Activated CD4-positive, alpha-beta T cell treated with anti-CD3 and anti-CD28 coated beads, Interleukin-2, amount 10 ng/mL, durations not matched to agents 7 days and 5 days (primary cell): ENCODE data around the gene CCDC17. TPM values are rescaled to one million over a fixed set of nuclear protein-coding genes. Genes with fewer than 3 reads are reported as not detected.
A peak's percentile ranks its signal among the peaks of the same experiment; 100 is the strongest.

ENCODE experiments used
- CTCF ChIA-PET: fragments of 350-600 bp; sonication (Branson Sonifier 250); formaldehyde crosslinking; loops from one replicate; lab custom pipeline; 2021; ENCODE audit warnings: antibody characterized with exemption; lab: Charles Lee
- POLR2A ChIA-PET: fragments of 350-600 bp; sonication (Branson Sonifier 250); formaldehyde crosslinking; loops from one replicate; lab custom pipeline; 2021; ENCODE audit warnings: antibody characterized with exemption; lab: Charles Lee
- DNase-seq: peaks from one replicate; pipeline ENCODE4 v3.0.0-alpha.2; 2020
- H3K27ac Mint-ChIP-seq: one replicate; pipeline ENCODE4 v1.8.0; 2021; ENCODE audit warnings: mild to moderate bottlenecking, moderate library complexity, mixed read lengths
- H3K27me3 Mint-ChIP-seq: one replicate; pipeline ENCODE4 v1.8.0; 2021; ENCODE audit warnings: mixed read lengths
- H3K36me3 Mint-ChIP-seq: one replicate; pipeline ENCODE4 v1.8.0; 2021; ENCODE audit warnings: low read depth, mixed read lengths
- H3K4me1 Mint-ChIP-seq: one replicate; pipeline ENCODE4 v1.8.0; 2021; ENCODE audit warnings: mixed read lengths
- H3K4me3 Mint-ChIP-seq: one replicate; pipeline ENCODE4 v1.8.0; 2021; ENCODE audit warnings: mild to moderate bottlenecking, moderate library complexity, mixed read lengths
- H3K9me3 Mint-ChIP-seq: one replicate; pipeline ENCODE4 v1.8.0; 2021; ENCODE audit warnings: mixed read lengths
- total RNA-seq, 2 experiments: library from RNA; stranded (reverse); gene quantifications; one replicate each; pipeline ENCODE4 v1.2.3, GENCODE V29; 2021

The CCDC17 gene
- 1 to 10 TPM; 2.3 to 3.3 TPM for total RNA-seq

- H3K27ac Mint-ChIP-seq: peak within 1 kb of the TSS; percentile 36
- no peaks in the 10 kb centered on the region for H3K27me3 Mint-ChIP-seq
- H3K4me3 Mint-ChIP-seq: no peak within 1 kb of the TSS
- CTCF ChIA-PET: interaction anchor here (0.6 to 1.6 kb wide), 3 partner anchors 9 to 123 kb away, joined by 3 read pairs; no protein-coding TSS in a partner anchor
- H3K36me3 Mint-ChIP-seq: peaks cover 32% of the 10 kb centered on the region
- no peak for DNase-seq
- H3K4me1 Mint-ChIP-seq: no peaks in the 10 kb centered on the region
- no peaks in the 10 kb centered on the region for H3K9me3 Mint-ChIP-seq
- POLR2A ChIA-PET: no interaction called here
Measured at GRCh38 chr1:45623972-45624371, at the start of gene CCDC17. Gene CCDC17, minus strand, starts transcription at chr1:45624054. Its CDS starts 145 bp downstream, at chr1:45623909.

- DNase-seq: no peak
- POLR2A ChIA-PET: no interaction called here
Measured at GRCh38 chr1:45669859-45670655, 46.2 kb upstream of the CCDC17 start.

GRCh38 chr1:45669379-45669778 lies 45.5 kb upstream of the CCDC17 start:
- ChIA-PET CTCF (interaction anchor here (0.7 to 1.5 kb wide), 2 partner anchors 10 to 14 kb away, joined by 3 read pairs; no protein-coding TSS in a partner anchor), POLR2A (no interaction called here)
- no peak overlapping the region for H3K27ac Mint-ChIP-seq
- no peaks in the 10 kb centered on the region for H3K27me3 Mint-ChIP-seq
- DNase-seq: no peak
- H3K9me3 Mint-ChIP-seq: no peaks in the 10 kb centered on the region
- H3K36me3 Mint-ChIP-seq: peaks cover 20% of the 10 kb centered on the region
- no peak overlapping the region for H3K4me3 Mint-ChIP-seq
- H3K4me1 Mint-ChIP-seq: peaks cover 13% of the 10 kb centered on the region

More at GRCh38 chr1:45669859-45670655, 46.2 kb upstream of the CCDC17 start:
- Mint-ChIP-seq H3K27me3 (no peaks in the 10 kb centered on the region), H3K27ac (no peak overlapping the region), H3K36me3 (peaks cover 25% of the 10 kb centered on the region), H3K9me3 (no peaks in the 10 kb centered on the region), H3K4me3 (no peak overlapping the region), H3K4me1 (peaks cover 14% of the 10 kb centered on the region)
- CTCF ChIA-PET: interaction anchor here (1.5 kb wide), 1 partner anchor 10 kb away, joined by 3 read pairs; no protein-coding TSS in a partner anchor

GRCh38 chr1:45668526-45668925 lies 44.7 kb upstream of the CCDC17 start:
- no peak for DNase-seq
- no peaks in the 10 kb centered on the region for H3K27me3 Mint-ChIP-seq
- CTCF ChIA-PET: interaction anchor here (1.5 kb wide), 1 partner anchor 9 kb away, joined by 3 read pairs; no protein-coding TSS in a partner anchor
- H3K27ac Mint-ChIP-seq: no peak overlapping the region
- H3K36me3 Mint-ChIP-seq: peaks cover 15% of the 10 kb centered on the region
- H3K4me3 Mint-ChIP-seq: no peak overlapping the region
- H3K4me1 Mint-ChIP-seq: peaks cover 13% of the 10 kb centered on the region
- POLR2A ChIA-PET: no interaction called here
- no peaks in the 10 kb centered on the region for H3K9me3 Mint-ChIP-seq

- no peak overlapping the region for H3K4me3 Mint-ChIP-seq
Measured at GRCh38 chr1:45667321-45668111, 43.7 kb upstream of the CCDC17 start.

GRCh38 chr1:45666836-45667235 lies 43.0 kb upstream of the CCDC17 start:
- ChIA-PET POLR2A (no interaction called here), CTCF (no interaction called here)
- no peak overlapping the region for H3K4me3 Mint-ChIP-seq
- peaks cover 7% of the 10 kb centered on the region for H3K4me1 Mint-ChIP-seq
- no peak overlapping the region for H3K27ac Mint-ChIP-seq
- no peaks in the 10 kb centered on the region for H3K27me3 Mint-ChIP-seq
- DNase-seq: no peak
- H3K36me3 Mint-ChIP-seq: peaks cover 4% of the 10 kb centered on the region
- no peaks in the 10 kb centered on the region for H3K9me3 Mint-ChIP-seq

More at GRCh38 chr1:45667321-45668111, 43.7 kb upstream of the CCDC17 start:
- H3K4me1 Mint-ChIP-seq: peaks cover 9% of the 10 kb centered on the region
- H3K36me3 Mint-ChIP-seq: peaks cover 6% of the 10 kb centered on the region
- POLR2A ChIA-PET: no interaction called here
- no peak for DNase-seq
- CTCF ChIA-PET: no interaction called here
- H3K9me3 Mint-ChIP-seq: no peaks in the 10 kb centered on the region
- H3K27me3 Mint-ChIP-seq: no peaks in the 10 kb centered on the region
- no peak overlapping the region for H3K27ac Mint-ChIP-seq

GRCh38 chr1:45660336-45660735 lies 36.5 kb upstream of the CCDC17 start:
- no peak overlapping the region for H3K27ac Mint-ChIP-seq
- peaks cover 40% of the 10 kb centered on the region for H3K36me3 Mint-ChIP-seq
- no peaks in the 10 kb centered on the region for H3K27me3 Mint-ChIP-seq
- H3K9me3 Mint-ChIP-seq: no peaks in the 10 kb centered on the region
- no peak for DNase-seq
- POLR2A ChIA-PET: no interaction called here
- H3K4me1 Mint-ChIP-seq: peaks cover 6% of the 10 kb centered on the region
- CTCF ChIA-PET: interaction anchor here (0.8 to 1.6 kb wide), 3 partner anchors 9 to 38 kb away, joined by 3 to 4 read pairs (median 3); no protein-coding TSS in a partner anchor
- no peak overlapping the region for H3K4me3 Mint-ChIP-seq

- Mint-ChIP-seq H3K9me3 (no peaks in the 10 kb centered on the region), H3K36me3 (peaks cover 49% of the 10 kb centered on the region), H3K4me3 (no peak overlapping the region), H3K27me3 (no peaks in the 10 kb centered on the region), H3K27ac (peak overlapping the region; percentile 41), H3K4me1 (peaks cover 5% of the 10 kb centered on the region)
- DNase-seq: no peak
- POLR2A ChIA-PET: no interaction called here
- CTCF ChIA-PET: interaction anchor here (1.0 to 1.6 kb wide), 2 partner anchors 8 to 10 kb away, joined by 3 read pairs; no protein-coding TSS in a partner anchor
Measured at GRCh38 chr1:45659222-45659621, 35.4 kb upstream of the CCDC17 start.

- peaks cover 5% of the 10 kb centered on the region for H3K4me1 Mint-ChIP-seq
- no peak overlapping the region for H3K4me3 Mint-ChIP-seq
- no peak for DNase-seq
- H3K36me3 Mint-ChIP-seq: peaks cover 50% of the 10 kb centered on the region
- CTCF ChIA-PET: no interaction called here
- POLR2A ChIA-PET: no interaction called here
- no peaks in the 10 kb centered on the region for H3K27me3 Mint-ChIP-seq
- no peak overlapping the region for H3K27ac Mint-ChIP-seq
- no peaks in the 10 kb centered on the region for H3K9me3 Mint-ChIP-seq
Measured at GRCh38 chr1:45658171-45658570, 34.3 kb upstream of the CCDC17 start.

GRCh38 chr1:45656573-45657226 lies 32.8 kb upstream of the CCDC17 start:
- no peak overlapping the region for H3K4me3 Mint-ChIP-seq
- H3K9me3 Mint-ChIP-seq: no peaks in the 10 kb centered on the region
- H3K27me3 Mint-ChIP-seq: no peaks in the 10 kb centered on the region
- peak overlapping the region; percentile 25 for H3K27ac Mint-ChIP-seq
- H3K4me1 Mint-ChIP-seq: peaks cover 5% of the 10 kb centered on the region
- POLR2A ChIA-PET: interaction anchor here (0.7 kb wide), 1 partner anchor 106 kb away, joined by 12 read pairs; the partner anchor contains the start of gene AKR1A1
- peaks cover 60% of the 10 kb centered on the region for H3K36me3 Mint-ChIP-seq
- DNase-seq: no peak
- CTCF ChIA-PET: interaction anchor here (0.6 kb wide), 1 partner anchor 302 kb away, joined by 4 read pairs; no protein-coding TSS in a partner anchor

GRCh38 chr1:45654540-45655280 lies 30.9 kb upstream of the CCDC17 start:
- ChIA-PET CTCF (interaction anchor here (0.6 to 0.9 kb wide), 3 partner anchors 15 to 244 kb away, joined by 3 read pairs; no protein-coding TSS in a partner anchor), POLR2A (no interaction called here)
- Mint-ChIP-seq H3K36me3 (peaks cover 64% of the 10 kb centered on the region), H3K27ac (no peak overlapping the region), H3K9me3 (no peaks in the 10 kb centered on the region), H3K27me3 (no peaks in the 10 kb centered on the region), H3K4me3 (no peak overlapping the region), H3K4me1 (peaks cover 5% of the 10 kb centered on the region)
- DNase-seq: no peak
